IMR-90 (cell line): ENCODE measurements around the gene TRAPPC10. TPM values are rescaled to one million over a fixed set of nuclear protein-coding genes. Genes with fewer than 3 reads are reported as not detected.
"Not testable (repeated sequence)": the region's sequence is repeated elsewhere in the genome, so short reads cannot be mapped to it uniquely, and the experiment has no call there.

Source experiments
- ATAC-seq: fragments of 200-7000 bp; cut with Tn5 transposase; 2 replicates; pipeline ENCODE4 v1.9.1; 2020; ENCODE audit warnings: low read depth, mild to moderate bottlenecking, moderate library complexity
- BruUV-seq: library from RNA; stranded (reverse); fragments of 400-500 nt; replicated peaks from 2 replicates; lab custom pipeline; 2021; lab: Mats Ljungman, UMichigan
- CTCF ChIA-PET: fragments of 300-600 bp; formaldehyde crosslinking; extraction: SDS; loops from one replicate; lab custom pipeline; 2021; ENCODE audit warnings: antibody characterized with exemption; lab: Yijun Ruan, JAX
- POLR2A ChIA-PET: fragments of 300-600 bp; sonication (Branson Sonifier 250); formaldehyde crosslinking; loops from one replicate; lab custom pipeline; 2022; ENCODE audit warnings: antibody characterized with exemption; ENCODE audit not compliant: unreplicated experiment; lab: Charles Lee
- DNase-seq: peaks from one replicate; pipeline ENCODE4 v3.0.0; 2013
- H2AFZ ChIP-seq: replicated peaks from 2 replicates; pipeline ENCODE3; 2013; ENCODE audit warnings: low read length, mild to moderate bottlenecking; ENCODE audit not compliant: poor library complexity
- H2AK5ac ChIP-seq: 2 replicates; pipeline ENCODE4 v1.6.1; 2013; ENCODE audit warnings: low read depth, low read length, inconsistent platforms
- H2AK9ac ChIP-seq: replicated peaks from 2 replicates; pipeline ENCODE3; 2013; ENCODE audit warnings: mild to moderate bottlenecking, low read depth, low read length, moderate library complexity; ENCODE audit not compliant: poor library complexity
- H2BK120ac ChIP-seq: 2 replicates; pipeline ENCODE4 v1.6.1; 2013; ENCODE audit warnings: low read depth, low read length, inconsistent platforms
- H2BK15ac ChIP-seq: 3 replicates; pipeline ENCODE4 v1.6.1; 2013; ENCODE audit warnings: low read depth, low read length, inconsistent platforms
- H2BK20ac ChIP-seq: 2 replicates; pipeline ENCODE4 v1.6.1; 2013; ENCODE audit warnings: low read depth, mild to moderate bottlenecking, inconsistent platforms, low read length, moderate library complexity
- H2BK5ac ChIP-seq: 2 replicates; pipeline ENCODE4 v1.6.1; 2013; ENCODE audit warnings: mild to moderate bottlenecking, low read depth, low read length, inconsistent platforms; ENCODE audit not compliant: poor library complexity, severe bottlenecking
- H3K14ac ChIP-seq: replicated peaks from 2 replicates; pipeline ENCODE4 v1.6.1; 2013; ENCODE audit warnings: low read depth, low read length, inconsistent platforms
- H3K18ac ChIP-seq: 2 replicates; pipeline ENCODE4 v1.6.1; 2013; ENCODE audit warnings: low read depth, low read length, control low read depth
- H3K23ac ChIP-seq: 2 replicates; pipeline ENCODE4 v1.6.1; 2013; ENCODE audit warnings: low read depth, low read length, inconsistent platforms
- H3K27ac ChIP-seq: 2 replicates; pipeline ENCODE4 v1.5.1; 2013; ENCODE audit warnings: mild to moderate bottlenecking, control low read depth, low read length; ENCODE audit not compliant: insufficient read depth
- H3K27me3 ChIP-seq: 2 replicates; pipeline ENCODE4 v1.6.1; 2013; ENCODE audit warnings: low read length; ENCODE audit not compliant: control insufficient read depth, insufficient read depth
- H3K36me3 ChIP-seq: 2 replicates; pipeline ENCODE4 v1.6.1; 2013; ENCODE audit warnings: low read length, mixed read lengths; ENCODE audit not compliant: control insufficient read depth, insufficient read depth
- H3K4ac ChIP-seq: 2 replicates; pipeline ENCODE4 v1.6.1; 2013; ENCODE audit warnings: low read depth, low read length, inconsistent platforms
- H3K4me1 ChIP-seq: 2 replicates; pipeline ENCODE4 v1.6.1; 2013; ENCODE audit warnings: low read length, mixed read lengths; ENCODE audit not compliant: control insufficient read depth, insufficient read depth
- H3K4me2 ChIP-seq: 2 replicates; pipeline ENCODE4 v1.6.1; 2013; ENCODE audit warnings: low read depth, mild to moderate bottlenecking, control low read depth, low read length, moderate library complexity
- H3K4me3 ChIP-seq: 2 replicates; pipeline ENCODE4 v1.5.1; 2013; ENCODE audit warnings: low read depth, mild to moderate bottlenecking, control low read depth, low read length, moderate library complexity; ENCODE audit not compliant: insufficient read depth
- H3K56ac ChIP-seq: 2 replicates; pipeline ENCODE4 v1.6.1; 2013; ENCODE audit warnings: low read length, inconsistent platforms; ENCODE audit not compliant: insufficient read depth; ENCODE audit errors: extremely low read depth
- H3K79me1 ChIP-seq, 2 experiments: 2 replicates each; pipeline ENCODE4 v1.6.1; 2013; ENCODE audit warnings: low read length in 2 of 2, inconsistent platforms in 1 of 2, low read depth in 1 of 2
- H3K9ac ChIP-seq: 2 replicates; pipeline ENCODE4 v1.6.1; 2013; ENCODE audit warnings: low read depth, low read length, control low read depth
- H3K9me1 ChIP-seq: 2 replicates; pipeline ENCODE4 v1.6.1; 2013; ENCODE audit warnings: low read length, inconsistent platforms; ENCODE audit not compliant: insufficient read depth
- H3K9me3 ChIP-seq: 2 replicates; pipeline ENCODE4 v1.6.1; 2013; ENCODE audit warnings: low read length; ENCODE audit not compliant: control insufficient read depth, insufficient read depth
- H4K20me1 ChIP-seq: 2 replicates; pipeline ENCODE4 v1.6.1; 2013; ENCODE audit warnings: low read length, inconsistent platforms; ENCODE audit not compliant: insufficient read depth
- H4K5ac ChIP-seq: 2 replicates; pipeline ENCODE4 v1.6.1; 2013; ENCODE audit warnings: mild to moderate bottlenecking, low read depth, low read length, control low read depth
- H4K8ac ChIP-seq, 2 experiments: 2 replicates each; pipeline ENCODE4 v1.6.1; 2013; ENCODE audit warnings: low read depth in 2 of 2, low read length in 2 of 2, control low read depth in 1 of 2, inconsistent platforms in 1 of 2
- H4K91ac ChIP-seq: 2 replicates; pipeline ENCODE4 v1.6.1; 2013; ENCODE audit warnings: low read depth, low read length, inconsistent platforms; ENCODE audit not compliant: insufficient read depth
- WGBS, 2 experiments: methylation state at CpG; one replicate each; pipeline versions ENCODE4 v1.1.5 to v1.1.7; 2013; ENCODE audit warnings: missing lambda C conversion rate in 2 of 2; ENCODE audit not compliant: insufficient read length in 1 of 2; ENCODE audit errors: extremely low coverage in 2 of 2; 5-methylcytosine and 5-hydroxymethylcytosine counted together
- dilution Hi-C: fragments of 300-500 bp; cut with HindIII; formaldehyde crosslinking; loops from one replicate; pipeline ENCODE4 v1.14.3; 2018; ENCODE audit warnings: low sequenced_read_pairs; ENCODE audit not compliant: unreplicated experiment
- in situ Hi-C: fragments of 300-500 bp; cut with MboI; formaldehyde crosslinking; loops from 3 replicates; pipeline ENCODE4 v1.14.3; 2019; ENCODE audit warnings: low sequenced_read_pairs, inconsistent platforms, mixed read lengths
- intact Hi-C: fragments of 100-400 bp; cut with micrococcal nuclease; formaldehyde crosslinking; loops from 2 replicates; pipeline ENCODE4 v1.10.0; 2022
- polyA plus RNA-seq, 3 experiments: library from polyadenylated mRNA; depleted of rRNA; stranded (reverse); fragments of >200 nt; gene quantifications; 2 replicates each; pipeline ENCODE4 v1.2.3, GENCODE V29; 2012; ENCODE audit warnings: low replicate concordance in 1 of 3
- total RNA-seq: library from RNA; depleted of rRNA; stranded (reverse); fragments of >200 nt; gene quantifications from 2 replicates; pipeline ENCODE4 v1.2.3, GENCODE V29; 2012

The TRAPPC10 gene
- total and polyA plus RNA-seq, 2 of the 4 experiments (the other 2 are of a cell fraction): 17.8 to 18.1 TPM

DNA sequence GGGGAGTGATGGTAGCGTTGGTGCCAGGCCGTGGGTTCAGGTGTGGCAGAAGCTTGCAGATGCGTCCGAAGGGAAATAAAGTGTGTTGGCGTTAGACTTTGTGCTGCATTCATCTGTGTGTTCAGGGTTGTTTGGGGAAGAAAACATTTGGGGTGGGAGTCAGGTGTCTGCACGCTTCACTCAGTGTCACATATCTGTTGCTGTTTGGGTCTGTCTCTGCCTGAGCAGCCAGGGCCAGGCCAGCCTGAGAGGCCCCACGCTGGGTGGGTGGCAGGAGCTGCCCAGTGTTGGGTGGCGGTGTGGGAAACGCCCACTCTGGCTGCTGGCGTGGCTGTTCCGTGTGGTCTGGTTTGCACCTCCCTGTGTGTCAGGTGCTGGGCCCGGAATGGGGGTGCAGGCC lies 133.5 kb downstream of the TRAPPC10 start:
- BruUV-seq, ATAC-seq: not testable (repeated sequence)
- no CpG with 5 or more reads among the region's 12 CpGs for WGBS, 2 experiments

DNA sequence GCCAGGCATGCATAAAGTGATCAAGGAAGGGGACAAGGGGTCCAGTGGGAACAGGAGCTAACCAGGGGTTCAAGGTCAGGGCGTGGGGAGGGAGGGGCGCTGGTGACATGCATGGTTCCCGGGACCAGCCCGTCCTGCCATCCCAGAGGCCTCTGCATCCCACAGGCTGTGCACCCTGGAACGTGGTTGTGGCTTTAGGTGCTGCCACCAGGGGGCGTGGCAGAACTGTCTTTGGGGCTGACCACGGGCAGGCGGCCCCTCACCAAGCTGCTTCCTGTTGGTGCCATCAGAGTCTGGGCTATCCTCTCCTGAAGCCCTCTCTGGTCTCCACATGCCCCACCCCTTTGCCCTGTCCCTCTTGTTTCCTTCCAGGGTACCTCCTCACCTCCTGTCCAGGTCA lies 135.0 kb downstream of the TRAPPC10 start:
- H3K9me3 ChIP-seq, H3K18ac ChIP-seq, H3K4me1 ChIP-seq, H3K14ac ChIP-seq, H3K9ac ChIP-seq, H2BK5ac ChIP-seq, DNase-seq, in situ Hi-C loops, H4K5ac ChIP-seq, H3K79me1 ChIP-seq, H3K36me3 ChIP-seq, H3K4ac ChIP-seq, BruUV-seq, H2BK15ac ChIP-seq, H2AFZ ChIP-seq, H3K23ac ChIP-seq, CTCF ChIA-PET, H3K27ac ChIP-seq, H2BK20ac ChIP-seq, H4K20me1 ChIP-seq, H3K4me2 ChIP-seq, H2AK5ac ChIP-seq, H3K27me3 ChIP-seq, H2AK9ac ChIP-seq, intact Hi-C loops, H4K8ac ChIP-seq, dilution Hi-C loops, H2BK120ac ChIP-seq, POLR2A ChIA-PET, H3K56ac ChIP-seq, H3K4me3 ChIP-seq, H3K9me1 ChIP-seq, H4K91ac ChIP-seq: not testable (repeated sequence)
- peak; percentile 92 for ATAC-seq
- no CpG with 5 or more reads among the region's 8 CpGs for WGBS, 2 experiments

More for the DNA sequence above, 133.5 kb downstream of the TRAPPC10 start:
- H3K79me1 ChIP-seq, H3K4me3 ChIP-seq, H2AK5ac ChIP-seq, dilution Hi-C loops, H3K4ac ChIP-seq, H4K20me1 ChIP-seq, DNase-seq, H4K8ac ChIP-seq, H2AK9ac ChIP-seq, H3K9me3 ChIP-seq, POLR2A ChIA-PET, H3K14ac ChIP-seq, in situ Hi-C loops, H3K9ac ChIP-seq, H3K23ac ChIP-seq, H3K18ac ChIP-seq, H4K5ac ChIP-seq, H3K56ac ChIP-seq, H3K4me1 ChIP-seq, H3K4me2 ChIP-seq, H3K27me3 ChIP-seq, H4K91ac ChIP-seq, H3K36me3 ChIP-seq, H2BK15ac ChIP-seq, H3K9me1 ChIP-seq, CTCF ChIA-PET, intact Hi-C loops, H3K27ac ChIP-seq, H2AFZ ChIP-seq, H2BK20ac ChIP-seq, H2BK5ac ChIP-seq, H2BK120ac ChIP-seq: not testable (repeated sequence)
